A549 (cell line): Measurements from ENCODE around the gene CHRND. TPM values are rescaled to one million over a fixed set of nuclear protein-coding genes. Genes with fewer than 3 reads are reported as not detected.

Source experiments
- ATAC-seq, 2 experiments: fragments of 200-7000 bp in 1 of 2; fragments of >200 bp in 1 of 2; cut with Nextera tagmentation in 1 of 2; cut with Tn5 transposase in 1 of 2; 3 replicates each; pipeline versions ENCODE4 v1.8.0 to v1.9.1; 2018 to 2020; ENCODE audit warnings: mild to moderate bottlenecking in 1 of 2, moderate library complexity in 1 of 2
- CTCF ChIA-PET: fragments of 300-600 bp; sonication (Branson Sonifier 250); formaldehyde crosslinking; extraction: SDS; loops from one replicate; lab custom pipeline; 2021; ENCODE audit warnings: antibody characterized with exemption, inconsistent platforms; lab: Yijun Ruan, JAX
- POLR2A ChIA-PET: fragments of 350-600 bp; formaldehyde crosslinking; extraction: SDS; loops from one replicate; lab custom pipeline; 2021; ENCODE audit warnings: antibody characterized with exemption, inconsistent platforms; lab: Yijun Ruan, JAX
- DNase-seq, 2 experiments: peaks; one replicate each; pipeline versions ENCODE4 v3.0.0 to v3.0.0-alpha.2; 2011 to 2016; ENCODE audit warnings: low read depth in 1 of 2, low spot score in 1 of 2
- FAIRE-seq: peaks from 2 replicates; lab custom pipeline; 2011; peaks lifted over from hg19 to GRCh38; lab: Jason Lieb, UNC
- H3K27ac ChIP-seq, 2 experiments: fragments of >200 bp; sonication (Bioruptor Twin); formaldehyde crosslinking; 3 replicates each; pipeline ENCODE4 v1.5.1; 2016 to 2017
- H3K4me1 ChIP-seq: fragments of >200 bp; sonication (Bioruptor Twin); formaldehyde crosslinking; 3 replicates; pipeline ENCODE4 v1.6.1; 2016
- H3K4me2 ChIP-seq: fragments of >200 bp; sonication (Bioruptor Twin); formaldehyde crosslinking; 3 replicates; pipeline ENCODE4 v1.6.1; 2016
- H3K4me3 ChIP-seq: fragments of >200 bp; sonication (Bioruptor Twin); formaldehyde crosslinking; 3 replicates; pipeline ENCODE4 v1.5.1; 2016
- H3K9me3 ChIP-seq: fragments of >200 bp; sonication (Bioruptor Twin); formaldehyde crosslinking; 3 replicates; pipeline ENCODE4 v1.6.1; 2016
- CHD2 ChIP-seq: fragments of 150-350 bp; IDR thresholded peaks from 2 replicates; pipeline ENCODE4 v1.6.1; 2014; ENCODE audit warnings: low read length; ENCODE audit not compliant: partially characterized antibody
- CTCF ChIP-seq: fragments of >200 bp; sonication (Bioruptor Twin); formaldehyde crosslinking; IDR thresholded peaks from 3 replicates; pipeline ENCODE4 v1.5.1; 2016
- E2F6 ChIP-seq: IDR thresholded peaks from 2 replicates; pipeline ENCODE4 v1.6.1; 2012; ENCODE audit warnings: low read depth, borderline replicate concordance
- EHF ChIP-seq: fragments of 250-450 bp; sonication (Bioruptor Pico); IDR thresholded peaks from 2 replicates; pipeline ENCODE4 v1.5.0; 2020; ENCODE audit warnings: mild to moderate bottlenecking
- EP300 ChIP-seq, 2 experiments: fragments of >200 bp; sonication (Bioruptor Twin); formaldehyde crosslinking; IDR thresholded peaks; 2 replicates in 1 of 2; 3 replicates in 1 of 2; pipeline ENCODE4 v1.6.1; 2016 to 2017
- ESRRA ChIP-seq: fragments of 150-350 bp; IDR thresholded peaks from 2 replicates; pipeline ENCODE4 v1.6.1; 2014; ENCODE audit warnings: mild to moderate bottlenecking, low read length, borderline replicate concordance
- HOXB13 ChIP-seq: fragments of 250-450 bp; sonication (Bioruptor Pico); IDR thresholded peaks from 2 replicates; pipeline ENCODE4 v1.5.0; 2020; ENCODE audit warnings: low read depth, mild to moderate bottlenecking, moderate library complexity
- HOXB5 ChIP-seq: fragments of 250-450 bp; sonication (Bioruptor Pico); IDR thresholded peaks from 2 replicates; pipeline ENCODE4 v1.5.0; 2020; ENCODE audit warnings: mild to moderate bottlenecking, moderate library complexity
- JUN ChIP-seq, 2 experiments: fragments of >200 bp; sonication (Bioruptor Twin); formaldehyde crosslinking; IDR thresholded peaks; 2 replicates in 1 of 2; 3 replicates in 1 of 2; pipeline ENCODE4 v1.6.1; 2016 to 2017
- JUNB ChIP-seq: fragments of >200 bp; sonication (Bioruptor Twin); formaldehyde crosslinking; IDR thresholded peaks from 2 replicates; pipeline ENCODE4 v1.6.1; 2016
- MAFK ChIP-seq: fragments of 450-650 bp; IDR thresholded peaks from 2 replicates; pipeline ENCODE4 v1.6.1; 2014; ENCODE audit not compliant: partially characterized antibody
- PBX3 ChIP-seq: IDR thresholded peaks from 2 replicates; pipeline ENCODE4 v1.6.1; 2012
- RCOR1 ChIP-seq: fragments of 150-350 bp; IDR thresholded peaks from 2 replicates; pipeline ENCODE4 v1.6.1; 2014; ENCODE audit warnings: antibody characterized with exemption, low read length, low read depth
- SMC3 ChIP-seq: fragments of >200 bp; sonication (Bioruptor Twin); formaldehyde crosslinking; IDR thresholded peaks from 3 replicates; pipeline ENCODE4 v1.6.1; 2018; ENCODE audit warnings: inconsistent platforms
- TFCP2L1 ChIP-seq: fragments of 250-450 bp; sonication (Bioruptor Pico); IDR thresholded peaks from 2 replicates; pipeline ENCODE4 v1.5.0; 2021; ENCODE audit warnings: mild to moderate bottlenecking
- TP53 ChIP-seq: fragments of 250-450 bp; sonication (Bioruptor Pico); IDR thresholded peaks from 2 replicates; pipeline ENCODE4 v1.5.0; 2021; ENCODE audit warnings: mild to moderate bottlenecking, moderate library complexity
- ZFP36 ChIP-seq: fragments of 450-650 bp; IDR thresholded peaks from 2 replicates; pipeline ENCODE4 v1.6.1; 2014; ENCODE audit warnings: borderline replicate concordance; ENCODE audit not compliant: partially characterized antibody
- ZNF302 ChIP-seq: fragments of 250-450 bp; sonication (Bioruptor Pico); IDR thresholded peaks from 2 replicates; pipeline ENCODE4 v1.9.0; 2021; ENCODE audit warnings: inconsistent platforms, mild to moderate bottlenecking, moderate library complexity
- WGBS: methylation state at CpG from one replicate; pipeline ENCODE4 v1.1.6; 2017; ENCODE audit errors: missing lambda C conversion rate; 5-methylcytosine and 5-hydroxymethylcytosine counted together
- polyA plus RNA-seq, 4 experiments: library from polyadenylated mRNA; depleted of rRNA in 3 of 4; stranded (reverse); fragments of >200 nt; fragmentation: RNase III in 1 of 4; extraction: RNeasy Plus Mini Kit Qiagen cat#74134 plus additional on column Dnase treatment in 1 of 4; gene quantifications; 2 replicates in 3 of 4; 3 replicates in 1 of 4; pipeline ENCODE4 v1.2.3, GENCODE V29; 2011 to 2017
- TF ChIP-seq, protein P1 (sequence below): fragments of 450-650 bp; IDR thresholded peaks from 2 replicates; pipeline ENCODE4 v1.6.1; 2014; ENCODE audit warnings: antibody characterized with exemption
- TF ChIP-seq, protein P2 (sequence below): IDR thresholded peaks from 2 replicates; pipeline ENCODE4 v1.6.1; 2012
- TF ChIP-seq, protein P3 (sequence below): fragments of 200-600 bp; sonication (generic); IDR thresholded peaks from 2 replicates; pipeline ENCODE4 v1.6.1; 2016; ENCODE audit warnings: antibody characterized with exemption, mild to moderate bottlenecking, moderate library complexity
- TF ChIP-seq, protein P4 (sequence below): fragments of 250-450 bp; sonication (Bioruptor Pico); IDR thresholded peaks from 2 replicates; pipeline ENCODE4 v1.5.0; 2020; ENCODE audit warnings: low read depth, mild to moderate bottlenecking, moderate library complexity
- TF ChIP-seq, protein P5 (sequence below): fragments of 250-450 bp; sonication (Bioruptor Pico); IDR thresholded peaks from 2 replicates; pipeline ENCODE4 v1.5.0; 2021; ENCODE audit warnings: mild to moderate bottlenecking, moderate library complexity, borderline replicate concordance

The CHRND gene
- polyA plus RNA-seq, 2 of the 4 experiments (the other 2 are of a cell fraction), result not detected

DNA sequence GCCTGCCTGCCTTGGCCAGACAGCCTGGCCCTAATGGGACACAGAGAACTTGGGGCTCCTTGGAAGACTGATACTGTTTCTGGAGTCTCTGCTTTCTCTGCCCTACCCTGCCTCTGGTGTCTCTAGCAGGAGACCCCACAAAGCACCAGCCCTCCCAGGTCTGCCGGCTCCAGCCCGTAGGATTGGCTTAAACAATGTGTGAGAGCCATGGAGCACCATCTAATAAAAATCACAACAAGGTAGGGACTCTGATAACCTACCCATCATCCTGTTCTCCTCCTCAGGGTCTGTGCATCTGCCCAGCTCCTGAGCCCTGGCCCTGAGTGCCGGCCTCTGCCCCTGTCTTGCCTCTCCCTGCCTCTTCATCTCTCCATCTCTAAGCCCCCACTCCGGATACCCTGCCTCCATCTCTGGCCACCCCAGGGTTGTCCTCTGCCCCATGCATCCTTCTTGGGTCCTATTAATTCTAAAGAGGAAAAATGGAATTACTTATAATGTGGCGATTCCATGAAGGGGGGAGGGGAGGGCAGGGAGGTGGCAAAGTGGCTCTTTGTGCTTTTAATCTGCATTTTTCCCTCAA is 37.1 kb upstream of the CHRND start:
- DNase-seq (no peak), ATAC-seq (peak in 1 of 2 experiments; percentile 4; a peak in 2 of 6 replicates)
- Histone ChIP-seq H3K4me3 (no peak overlapping the region), H3K4me2 (no peak overlapping the region), H3K27ac (no peak overlapping the region), H3K4me1 (peaks cover 6% of the 10 kb centered on the region; the same call in 1 of the 3 replicates)
- WGBS, result 89% methylated on average over 5 of the region's 5 CpGs
- POLR2A ChIA-PET, result no interaction called here
- CTCF ChIA-PET, result interaction anchor here (1.1 kb wide), 1 partner anchor 32 kb away, joined by 4 read pairs; no protein-coding TSS in a partner anchor
- TF ChIP-seq, protein P1, sequence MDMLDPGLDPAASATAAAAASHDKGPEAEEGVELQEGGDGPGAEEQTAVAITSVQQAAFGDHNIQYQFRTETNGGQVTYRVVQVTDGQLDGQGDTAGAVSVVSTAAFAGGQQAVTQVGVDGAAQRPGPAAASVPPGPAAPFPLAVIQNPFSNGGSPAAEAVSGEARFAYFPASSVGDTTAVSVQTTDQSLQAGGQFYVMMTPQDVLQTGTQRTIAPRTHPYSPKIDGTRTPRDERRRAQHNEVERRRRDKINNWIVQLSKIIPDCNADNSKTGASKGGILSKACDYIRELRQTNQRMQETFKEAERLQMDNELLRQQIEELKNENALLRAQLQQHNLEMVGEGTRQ, result no peak
- TF ChIP-seq MAFK, result no peak
- TF ChIP-seq HOXB13 (CRISPR knock-in tag), result no peak
- TF ChIP-seq ZFP36, result no peak
- no peak for TF ChIP-seq E2F6
- no peak for TF ChIP-seq HOXB5 (CRISPR knock-in tag)
- TF ChIP-seq CHD2, result no peak
- TF ChIP-seq, protein P2, sequence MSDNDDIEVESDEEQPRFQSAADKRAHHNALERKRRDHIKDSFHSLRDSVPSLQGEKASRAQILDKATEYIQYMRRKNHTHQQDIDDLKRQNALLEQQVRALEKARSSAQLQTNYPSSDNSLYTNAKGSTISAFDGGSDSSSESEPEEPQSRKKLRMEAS, result no peak
- TF ChIP-seq TP53 (CRISPR knock-in tag), result no peak
- TF ChIP-seq EHF (CRISPR knock-in tag), result no peak
- no peak for TF ChIP-seq JUNB
- TF ChIP-seq, protein P3, sequence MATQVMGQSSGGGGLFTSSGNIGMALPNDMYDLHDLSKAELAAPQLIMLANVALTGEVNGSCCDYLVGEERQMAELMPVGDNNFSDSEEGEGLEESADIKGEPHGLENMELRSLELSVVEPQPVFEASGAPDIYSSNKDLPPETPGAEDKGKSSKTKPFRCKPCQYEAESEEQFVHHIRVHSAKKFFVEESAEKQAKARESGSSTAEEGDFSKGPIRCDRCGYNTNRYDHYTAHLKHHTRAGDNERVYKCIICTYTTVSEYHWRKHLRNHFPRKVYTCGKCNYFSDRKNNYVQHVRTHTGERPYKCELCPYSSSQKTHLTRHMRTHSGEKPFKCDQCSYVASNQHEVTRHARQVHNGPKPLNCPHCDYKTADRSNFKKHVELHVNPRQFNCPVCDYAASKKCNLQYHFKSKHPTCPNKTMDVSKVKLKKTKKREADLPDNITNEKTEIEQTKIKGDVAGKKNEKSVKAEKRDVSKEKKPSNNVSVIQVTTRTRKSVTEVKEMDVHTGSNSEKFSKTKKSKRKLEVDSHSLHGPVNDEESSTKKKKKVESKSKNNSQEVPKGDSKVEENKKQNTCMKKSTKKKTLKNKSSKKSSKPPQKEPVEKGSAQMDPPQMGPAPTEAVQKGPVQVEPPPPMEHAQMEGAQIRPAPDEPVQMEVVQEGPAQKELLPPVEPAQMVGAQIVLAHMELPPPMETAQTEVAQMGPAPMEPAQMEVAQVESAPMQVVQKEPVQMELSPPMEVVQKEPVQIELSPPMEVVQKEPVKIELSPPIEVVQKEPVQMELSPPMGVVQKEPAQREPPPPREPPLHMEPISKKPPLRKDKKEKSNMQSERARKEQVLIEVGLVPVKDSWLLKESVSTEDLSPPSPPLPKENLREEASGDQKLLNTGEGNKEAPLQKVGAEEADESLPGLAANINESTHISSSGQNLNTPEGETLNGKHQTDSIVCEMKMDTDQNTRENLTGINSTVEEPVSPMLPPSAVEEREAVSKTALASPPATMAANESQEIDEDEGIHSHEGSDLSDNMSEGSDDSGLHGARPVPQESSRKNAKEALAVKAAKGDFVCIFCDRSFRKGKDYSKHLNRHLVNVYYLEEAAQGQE, result no peak
- no peak for TF ChIP-seq RCOR1
- TF ChIP-seq TFCP2L1 (CRISPR knock-in tag), result no peak
- TF ChIP-seq PBX3, result no peak
- TF ChIP-seq SMC3, result no peak
- TF ChIP-seq, protein P4, sequence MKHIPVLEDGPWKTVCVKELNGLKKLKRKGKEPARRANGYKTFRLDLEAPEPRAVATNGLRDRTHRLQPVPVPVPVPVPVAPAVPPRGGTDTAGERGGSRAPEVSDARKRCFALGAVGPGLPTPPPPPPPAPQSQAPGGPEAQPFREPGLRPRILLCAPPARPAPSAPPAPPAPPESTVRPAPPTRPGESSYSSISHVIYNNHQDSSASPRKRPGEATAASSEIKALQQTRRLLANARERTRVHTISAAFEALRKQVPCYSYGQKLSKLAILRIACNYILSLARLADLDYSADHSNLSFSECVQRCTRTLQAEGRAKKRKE, result no peak
- TF ChIP-seq EP300 (IDR thresholded peaks at IDR 0.05), result no peak
- TF ChIP-seq, all 56 proteins: peak for 0
- no peaks in the 10 kb centered on the region for H3K9me3 ChIP-seq
- FAIRE-seq, result no peak

- peaks cover 6% of the 10 kb centered on the region; the same call in 1 of the 3 replicates for H3K4me1 ChIP-seq
- ATAC-seq, result no peak
- ChIA-PET POLR2A (no interaction called here), CTCF (interaction anchor here (0.7 to 1.1 kb wide), 2 partner anchors 31 to 120 kb away, joined by 3 to 4 read pairs; no protein-coding TSS in a partner anchor)
- no peak overlapping the region for H3K4me2 ChIP-seq
- 68% methylated on average over 9 of the region's 9 CpGs for WGBS
- no peak for DNase-seq
- FAIRE-seq, result no peak
- no peak overlapping the region for H3K4me3 ChIP-seq
- H3K27ac ChIP-seq, result no peak overlapping the region
- H3K9me3 ChIP-seq, result no peaks in the 10 kb centered on the region
- TF ChIP-seq JUNB (no peak), JUN (IDR thresholded peaks at IDR 0.05) (no peak), CTCF (no peak), ESRRA (no peak), ZNF302 (CRISPR knock-in tag) (no peak), SMC3 (no peak), HOXB5 (CRISPR knock-in tag) (no peak)
- TF ChIP-seq, protein P5, sequence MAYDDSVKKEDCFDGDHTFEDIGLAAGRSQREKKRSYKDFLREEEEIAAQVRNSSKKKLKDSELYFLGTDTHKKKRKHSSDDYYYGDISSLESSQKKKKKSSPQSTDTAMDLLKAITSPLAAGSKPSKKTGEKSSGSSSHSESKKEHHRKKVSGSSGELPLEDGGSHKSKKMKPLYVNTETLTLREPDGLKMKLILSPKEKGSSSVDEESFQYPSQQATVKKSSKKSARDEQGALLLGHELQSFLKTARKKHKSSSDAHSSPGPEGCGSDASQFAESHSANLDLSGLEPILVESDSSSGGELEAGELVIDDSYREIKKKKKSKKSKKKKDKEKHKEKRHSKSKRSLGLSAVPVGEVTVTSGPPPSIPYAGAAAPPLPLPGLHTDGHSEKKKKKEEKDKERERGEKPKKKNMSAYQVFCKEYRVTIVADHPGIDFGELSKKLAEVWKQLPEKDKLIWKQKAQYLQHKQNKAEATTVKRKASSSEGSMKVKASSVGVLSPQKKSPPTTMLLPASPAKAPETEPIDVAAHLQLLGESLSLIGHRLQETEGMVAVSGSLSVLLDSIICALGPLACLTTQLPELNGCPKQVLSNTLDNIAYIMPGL (CRISPR knock-in tag), result no peak
- TF ChIP-seq, protein P4, result no peak
Observed at GRCh38 chr2:232489516-232490220, 36.3 kb upstream of the CHRND start.
